Measurements from ENCODE around the gene PPA2.

GRCh38 chr4:105417624-105418023, 56.2 kb downstream of the PPA2 start:
- TF ChIP-seq POLR2A (IDR thresholded peaks at IDR 0.05) (no peak), CTCF (IDR thresholded peaks at IDR 0.05) (no peak)
